Measurements from ENCODE around the gene ANKRD7. TPM values are rescaled to one million over a fixed set of nuclear protein-coding genes. Genes with fewer than 3 reads are reported as not detected.
A peak's percentile ranks its signal among the peaks of the same experiment; 100 is the strongest.

ANKRD7 gene
- total RNA-seq, 2 donors from 2014 or later, result 2.6 TPM; not detected in 1

GRCh38 chr7:118186501-118186900, 38.0 kb upstream of the ANKRD7 start:
- H3K36me3 ChIP-seq (replicated peaks in 1 of 2; ENCODE audit: insufficient read depth in 1 of 2, low read depth in 2 of 2), result peaks cover 0 to 3% of the 10 kb centered on the region in 2 donors
- ATAC-seq, result no peak
- intact Hi-C loops (cut with DNase I), result no loop called here
- DNase-seq, result no peak
- H3K27me3 ChIP-seq, result no peaks in the 10 kb centered on the region
- no peak overlapping the region for H3K4me3 ChIP-seq
- H3K27ac ChIP-seq, result no peak overlapping the region
- H3K9me3 ChIP-seq, result no peaks in the 10 kb centered on the region
- peaks cover 29% of the 10 kb centered on the region for H3K4me1 ChIP-seq
- TF ChIP-seq CTCF (IDR thresholded peaks at IDR 0.05) (no peak), POLR2A (IDR thresholded peaks at IDR 0.05) (no peak)

GRCh38 chr7:118194571-118194970, 29.9 kb upstream of the ANKRD7 start:
- H3K4me1 ChIP-seq, result peaks cover 5% of the 10 kb centered on the region
- H3K27ac ChIP-seq, result no peak overlapping the region
- H3K9me3 ChIP-seq, result no peaks in the 10 kb centered on the region
- no peak for ATAC-seq
- intact Hi-C loops (cut with DNase I), result no loop called here
- WGBS, 2 donors, result 61 to 64% methylated on average over 2 of the region's 2 CpGs
- H3K36me3 ChIP-seq (replicated peaks in 1 of 2; ENCODE audit: insufficient read depth in 1 of 2, low read depth in 2 of 2), result peaks cover 0 to 3% of the 10 kb centered on the region in 2 donors
- no peak overlapping the region for H3K4me3 ChIP-seq
- H3K27me3 ChIP-seq, result no peaks in the 10 kb centered on the region
- TF ChIP-seq CTCF (IDR thresholded peaks at IDR 0.05) (no peak), POLR2A (IDR thresholded peaks at IDR 0.05) (no peak)
- no peak for DNase-seq

- TF ChIP-seq CTCF (IDR thresholded peaks at IDR 0.05), result peak; percentile 29 to 74 (median 71)
- TF ChIP-seq POLR2A (IDR thresholded peaks at IDR 0.05), result no peak
- DNase-seq, result peak; percentile 72 to 84 (median 80)
- peaks cover 5% of the 10 kb centered on the region for H3K4me1 ChIP-seq
- no peaks in the 10 kb centered on the region for H3K9me3 ChIP-seq
- ATAC-seq, result peak; percentile 94
- no peak overlapping the region for H3K4me3 ChIP-seq
- H3K27ac ChIP-seq, result no peak overlapping the region
- H3K27me3 ChIP-seq, result no peaks in the 10 kb centered on the region
- 46 to 48% methylated on average over 6 of the region's 6 CpGs for WGBS, 2 donors
- H3K36me3 ChIP-seq (replicated peaks in 1 of 2; ENCODE audit: insufficient read depth in 1 of 2, low read depth in 2 of 2), result no peaks in the 10 kb centered on the region
- intact Hi-C loops (cut with DNase I), result no loop called here
Measured at GRCh38 chr7:118195837-118196474, 28.5 kb upstream of the ANKRD7 start.

GRCh38 chr7:118202061-118202460, 22.4 kb upstream of the ANKRD7 start:
- Histone ChIP-seq H3K27me3 (no peaks in the 10 kb centered on the region), H3K4me1 (no peaks in the 10 kb centered on the region), H3K27ac (no peak overlapping the region), H3K9me3 (no peaks in the 10 kb centered on the region), H3K4me3 (no peak overlapping the region), H3K36me3 (replicated peaks in 1 of 2; ENCODE audit: insufficient read depth in 1 of 2, low read depth in 2 of 2) (no peaks in the 10 kb centered on the region)
- intact Hi-C loops (cut with DNase I), result no loop called here
- no peak for DNase-seq
- 62 to 64% methylated on average over 2 of the region's 2 CpGs for WGBS, 2 donors
- no peak for ATAC-seq
- TF ChIP-seq CTCF (IDR thresholded peaks at IDR 0.05) (no peak), POLR2A (IDR thresholded peaks at IDR 0.05) (no peak)
